ENCODE measurements around the gene BPTF. TPM values are rescaled to one million over a fixed set of nuclear protein-coding genes. Genes with fewer than 3 reads are reported as not detected.
A peak's percentile ranks its signal among the peaks of the same experiment; 100 is the strongest.
"Not testable (repeated sequence)": the region's sequence is repeated elsewhere in the genome, so short reads cannot be mapped to it uniquely, and the experiment has no call there.

BPTF gene
- total RNA-seq, 1 experiment from 2014 or later = 61.8 TPM

- Histone ChIP-seq H3K27ac (ENCODE audit: low read length) (no peak overlapping the region), H2AFZ (ENCODE audit: low read length) (no peak overlapping the region), H3K9ac (ENCODE audit: low read length) (no peak overlapping the region), H3K36me3 (ENCODE audit: low read depth, low read length) (peaks cover 21% of the 10 kb centered on the region), H3K27me3 (ENCODE audit: low read length) (no peaks in the 10 kb centered on the region), H4K20me1 (ENCODE audit: low read length) (no peaks in the 10 kb centered on the region), H3K4me2 (ENCODE audit: low read length) (no peak overlapping the region), H3K9me2 (replicated peaks; ENCODE audit: low read length) (no peaks in the 10 kb centered on the region), H3K4me3 (ENCODE audit: low read length) (no peak overlapping the region), H3F3A (ENCODE audit: low read length, unreplicated experiment) (peaks cover 3% of the 10 kb centered on the region), H3K79me2 (ENCODE audit: low read length) (no peaks in the 10 kb centered on the region), H3K9me3 (ENCODE audit: low read length) (no peaks in the 10 kb centered on the region), H3K4me1 (ENCODE audit: insufficient read depth, low read length) (no peaks in the 10 kb centered on the region)
- intact Hi-C loops (cut with micrococcal nuclease) = no loop called here
- TF ChIP-seq CTCF (conservative IDR thresholded peaks at IDR 0.05; ENCODE audit: low read depth, low read length) (no peak), EZH2phosphoT487 (IDR thresholded peaks at IDR 0.05; ENCODE audit: borderline replicate concordance, low read length) (no peak), EZH2 (IDR thresholded peaks at IDR 0.05; ENCODE audit: low read length, unreplicated experiment) (no peak)
- CTCF ChIA-PET = interaction anchor here (0.6 kb wide), 1 partner anchor 9 kb away, joined by 13 read pairs; no protein-coding TSS in a partner anchor
- ATAC-seq (no peak), DNase-seq (no peak)
- no TSS peak for BruUV-seq (replicated peaks)
- POLR2A ChIA-PET (ENCODE audit: unreplicated experiment) = no interaction called here
Measured at GRCh38 chr17:67959510-67959909, 134.2 kb downstream of the BPTF start.

GRCh38 chr17:67960276-67960675, 135.0 kb downstream of the BPTF start:
- H2AFZ ChIP-seq (ENCODE audit: low read length); H3K4me2 ChIP-seq (ENCODE audit: low read length); DNase-seq; intact Hi-C loops (cut with micrococcal nuclease); ATAC-seq; BruUV-seq (replicated peaks); H3K9me2 ChIP-seq (replicated peaks; ENCODE audit: low read length); POLR2A ChIA-PET (ENCODE audit: unreplicated experiment); H3F3A ChIP-seq (ENCODE audit: low read length, unreplicated experiment); H3K27ac ChIP-seq (ENCODE audit: low read length); CTCF ChIA-PET; H3K27me3 ChIP-seq (ENCODE audit: low read length); H3K79me2 ChIP-seq (ENCODE audit: low read length); H3K9me3 ChIP-seq (ENCODE audit: low read length); H3K9ac ChIP-seq (ENCODE audit: low read length); H4K20me1 ChIP-seq (ENCODE audit: low read length); H3K4me3 ChIP-seq (ENCODE audit: low read length); H3K4me1 ChIP-seq (ENCODE audit: insufficient read depth, low read length): not testable (repeated sequence)
- peaks cover 18% of the 10 kb centered on the region for H3K36me3 ChIP-seq (ENCODE audit: low read depth, low read length)

GRCh38 chr17:67962156-67962555, 136.9 kb downstream of the BPTF start:
- POLR2A ChIA-PET (ENCODE audit: unreplicated experiment); ATAC-seq; H2AFZ ChIP-seq (ENCODE audit: low read length); H4K20me1 ChIP-seq (ENCODE audit: low read length); H3K9me3 ChIP-seq (ENCODE audit: low read length); H3K79me2 ChIP-seq (ENCODE audit: low read length); DNase-seq; H3K4me2 ChIP-seq (ENCODE audit: low read length); H3K9ac ChIP-seq (ENCODE audit: low read length); H3F3A ChIP-seq (ENCODE audit: low read length, unreplicated experiment); intact Hi-C loops (cut with micrococcal nuclease); H3K4me1 ChIP-seq (ENCODE audit: insufficient read depth, low read length); BruUV-seq (replicated peaks); H3K9me2 ChIP-seq (replicated peaks; ENCODE audit: low read length); H3K27me3 ChIP-seq (ENCODE audit: low read length); H3K4me3 ChIP-seq (ENCODE audit: low read length); H3K27ac ChIP-seq (ENCODE audit: low read length): not testable (repeated sequence)
- CTCF ChIA-PET = interaction anchor here (0.6 kb wide), 1 partner anchor 495 kb away, joined by 3 read pairs; the partner anchor contains the start of gene WIPI1
- H3K36me3 ChIP-seq (ENCODE audit: low read depth, low read length) = peaks cover 24% of the 10 kb centered on the region

GRCh38 chr17:67963145-67963572, 137.9 kb downstream of the BPTF start:
- H3K9ac ChIP-seq (ENCODE audit: low read length); H3K9me3 ChIP-seq (ENCODE audit: low read length); POLR2A ChIA-PET (ENCODE audit: unreplicated experiment); H3F3A ChIP-seq (ENCODE audit: low read length, unreplicated experiment); intact Hi-C loops (cut with micrococcal nuclease); H3K9me2 ChIP-seq (replicated peaks; ENCODE audit: low read length); H2AFZ ChIP-seq (ENCODE audit: low read length); H3K4me2 ChIP-seq (ENCODE audit: low read length); H3K4me3 ChIP-seq (ENCODE audit: low read length); BruUV-seq (replicated peaks); H3K27me3 ChIP-seq (ENCODE audit: low read length); H3K79me2 ChIP-seq (ENCODE audit: low read length); H3K4me1 ChIP-seq (ENCODE audit: insufficient read depth, low read length); H4K20me1 ChIP-seq (ENCODE audit: low read length): not testable (repeated sequence)
- ATAC-seq = peak; percentile 93
- CTCF ChIA-PET = interaction anchor here (0.6 kb wide), 1 partner anchor 32 kb away, joined by 3 read pairs; no protein-coding TSS in a partner anchor
- DNase-seq = peak; percentile 85
- peak; percentile 71 for TF ChIP-seq CTCF (conservative IDR thresholded peaks at IDR 0.05; ENCODE audit: low read depth, low read length)
- H3K36me3 ChIP-seq (ENCODE audit: low read depth, low read length) = peaks cover 24% of the 10 kb centered on the region
- peak overlapping the region; percentile 1; the same call in 1 of the 2 replicates for H3K27ac ChIP-seq (ENCODE audit: low read length)
